HG02610 (cell line): ENCODE measurements around the gene DUSP23.

Experiments used
- ATAC-seq: cut with Tn5 transposase; IDR thresholded peaks from one replicate; pipeline ENCODE4 v1.9.1; 2021; ENCODE audit warnings: mild to moderate bottlenecking, moderate library complexity; ENCODE audit not compliant: unreplicated experiment

The DUSP23 gene

GRCh38 chr1:159827549-159827948 lies 46.8 kb downstream of the DUSP23 start:
- no peak for ATAC-seq

GRCh38 chr1:159828176-159828575 lies 47.4 kb downstream of the DUSP23 start:
- ATAC-seq: no peak

GRCh38 chr1:159828581-159829272 lies 48.0 kb downstream of the DUSP23 start:
- no peak for ATAC-seq

DNA sequence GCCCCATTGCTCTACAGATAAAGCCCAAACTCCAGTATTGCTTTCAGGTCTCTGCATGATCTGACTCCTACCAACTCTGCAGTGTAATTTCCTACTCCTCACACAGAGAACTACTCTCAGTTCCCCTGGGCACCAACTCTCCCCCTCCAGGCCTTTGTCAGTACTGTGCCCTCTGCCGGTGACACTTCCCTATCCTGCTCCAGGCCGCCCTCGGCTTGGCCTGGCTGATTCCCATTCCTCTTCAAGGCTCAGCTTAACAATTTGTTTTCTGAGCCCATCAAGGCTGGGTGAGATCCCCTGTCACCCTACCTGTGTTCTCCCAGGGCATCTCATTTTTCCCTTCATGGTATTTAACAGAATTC lies 48.5 kb downstream of the DUSP23 start:
- peak; percentile 74 for ATAC-seq

GRCh38 chr1:159829822-159830465 lies 49.2 kb downstream of the DUSP23 start:
- no peak for ATAC-seq

GRCh38 chr1:159830722-159831121 lies 50.0 kb downstream of the DUSP23 start:
- ATAC-seq: no peak

DNA sequence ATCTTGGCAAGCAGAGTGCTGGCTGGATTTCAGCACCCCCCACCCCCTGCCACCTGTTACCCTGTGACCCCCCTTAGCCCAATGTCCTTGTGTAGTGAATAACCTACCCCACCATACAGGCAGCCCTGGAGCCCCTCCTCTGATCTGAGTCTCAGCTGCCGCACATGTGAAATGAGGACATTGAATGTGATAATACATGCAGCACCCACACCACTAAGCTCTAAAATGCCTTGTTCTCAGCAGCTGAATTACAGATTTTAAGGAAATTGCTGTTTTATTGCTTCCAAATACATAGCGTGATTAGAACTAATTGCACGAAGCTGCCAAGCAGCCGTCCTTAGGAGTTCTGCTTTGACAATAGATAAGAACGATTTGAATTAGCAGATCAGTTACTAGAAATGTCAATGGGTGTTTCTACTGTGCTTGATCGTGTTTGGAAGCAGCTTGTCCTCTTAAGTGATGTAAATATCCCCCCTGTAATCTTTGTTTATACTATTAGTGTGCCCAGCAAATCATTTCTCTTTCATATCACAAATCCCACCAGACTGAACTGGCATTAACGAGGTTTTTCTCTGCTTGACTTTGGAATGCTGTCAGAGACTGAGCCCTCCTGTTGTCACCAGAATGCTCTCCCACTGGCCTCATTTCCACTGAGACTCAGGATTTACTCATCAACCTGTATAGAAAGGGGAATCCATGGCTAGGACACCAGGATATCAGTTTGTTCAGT lies 50.8 kb downstream of the DUSP23 start:
- no peak for ATAC-seq
